MV-4-11 (cell line): ENCODE results near the gene MRPL34.

ENCODE experiments used
- DNase-seq: peaks from one replicate; lab custom pipeline; 2025; lab: John Stamatoyannopoulos, UW

Gene MRPL34

DNA sequence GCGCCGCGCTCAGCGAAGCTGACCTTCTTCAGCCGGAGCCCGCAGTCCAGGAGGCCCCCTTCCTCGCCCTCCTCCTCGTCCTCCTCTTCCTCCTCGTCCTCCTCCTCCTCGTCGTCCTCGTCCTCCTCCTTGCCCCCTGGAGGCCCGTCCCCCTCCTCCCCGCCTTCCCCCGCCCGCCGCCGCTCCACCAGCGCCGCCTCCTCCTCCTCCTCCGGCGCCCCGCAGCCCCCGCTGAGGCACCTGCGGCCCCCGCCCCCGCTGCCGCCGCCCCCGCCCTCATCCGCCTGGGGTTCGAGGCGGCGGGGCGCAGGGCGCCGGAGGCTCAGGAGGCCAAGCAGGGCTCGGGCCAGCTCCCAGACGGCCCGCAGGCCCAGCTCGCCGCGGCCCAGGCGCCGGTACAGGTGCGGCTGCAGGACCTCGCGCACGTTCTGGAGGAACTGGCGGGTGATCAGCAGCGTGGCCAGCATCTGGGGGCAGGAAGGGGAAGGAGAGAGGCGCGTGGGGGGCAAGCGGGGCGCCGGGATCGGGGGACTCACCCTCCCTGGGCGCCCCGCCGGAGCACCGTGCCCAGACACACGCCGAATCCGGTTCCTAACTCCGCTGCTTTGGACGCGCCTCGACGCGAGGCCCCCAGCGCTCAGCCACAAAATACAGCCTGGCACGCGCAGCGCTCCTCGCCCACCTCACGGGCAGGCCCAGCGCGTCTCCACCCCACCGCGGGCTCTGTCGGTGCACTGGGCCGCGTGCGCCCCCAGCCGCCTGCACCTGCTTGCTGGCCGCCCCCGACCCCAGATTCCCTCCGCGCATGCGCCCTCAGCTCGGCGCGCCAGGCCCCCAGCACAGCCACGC is 23.1 kb downstream of the MRPL34 start:
- no peak for DNase-seq

DNA sequence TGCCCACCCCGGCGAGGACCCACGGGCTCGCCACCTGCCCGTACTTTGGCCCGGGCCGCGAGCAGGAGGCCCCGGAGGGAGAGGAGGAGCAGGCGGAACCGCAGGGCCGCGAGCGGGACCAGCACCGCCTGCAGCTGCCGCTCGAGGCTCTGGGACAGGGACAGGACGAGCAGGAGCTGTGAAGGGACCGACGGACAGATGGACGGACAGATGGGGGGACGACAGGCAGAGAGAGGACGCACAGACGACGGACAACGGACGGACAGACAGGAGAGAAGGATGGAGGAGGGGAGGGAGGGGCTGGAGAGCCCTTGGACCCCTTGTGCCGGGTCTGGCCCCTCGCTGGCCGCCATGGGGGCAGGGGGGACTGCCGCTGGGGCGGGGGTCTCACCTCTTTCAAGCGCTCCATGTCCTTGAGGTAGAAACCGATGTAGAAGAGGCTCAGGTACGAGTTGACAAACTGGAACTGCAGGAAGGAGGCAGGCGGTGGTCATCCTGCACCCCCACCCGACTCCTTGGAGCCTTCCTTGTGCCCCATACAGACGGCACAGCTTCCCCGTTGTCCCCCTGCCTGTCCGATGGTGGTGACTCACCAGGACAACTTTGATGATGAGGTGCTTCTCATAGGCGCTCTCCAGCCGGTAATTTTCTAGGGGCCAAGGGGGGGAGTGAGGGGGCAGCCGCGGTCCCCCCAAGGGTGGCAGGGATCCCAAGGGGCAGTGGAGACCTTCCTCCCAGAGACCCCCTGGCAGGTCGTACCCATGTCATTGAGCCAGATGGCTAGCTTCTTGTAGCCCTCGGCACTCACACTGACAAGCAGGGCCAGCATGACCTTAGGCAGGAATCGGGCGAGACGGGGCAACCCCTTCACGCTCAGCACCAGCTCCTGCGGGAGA is 23.9 kb downstream of the MRPL34 start:
- no peak for DNase-seq

DNA sequence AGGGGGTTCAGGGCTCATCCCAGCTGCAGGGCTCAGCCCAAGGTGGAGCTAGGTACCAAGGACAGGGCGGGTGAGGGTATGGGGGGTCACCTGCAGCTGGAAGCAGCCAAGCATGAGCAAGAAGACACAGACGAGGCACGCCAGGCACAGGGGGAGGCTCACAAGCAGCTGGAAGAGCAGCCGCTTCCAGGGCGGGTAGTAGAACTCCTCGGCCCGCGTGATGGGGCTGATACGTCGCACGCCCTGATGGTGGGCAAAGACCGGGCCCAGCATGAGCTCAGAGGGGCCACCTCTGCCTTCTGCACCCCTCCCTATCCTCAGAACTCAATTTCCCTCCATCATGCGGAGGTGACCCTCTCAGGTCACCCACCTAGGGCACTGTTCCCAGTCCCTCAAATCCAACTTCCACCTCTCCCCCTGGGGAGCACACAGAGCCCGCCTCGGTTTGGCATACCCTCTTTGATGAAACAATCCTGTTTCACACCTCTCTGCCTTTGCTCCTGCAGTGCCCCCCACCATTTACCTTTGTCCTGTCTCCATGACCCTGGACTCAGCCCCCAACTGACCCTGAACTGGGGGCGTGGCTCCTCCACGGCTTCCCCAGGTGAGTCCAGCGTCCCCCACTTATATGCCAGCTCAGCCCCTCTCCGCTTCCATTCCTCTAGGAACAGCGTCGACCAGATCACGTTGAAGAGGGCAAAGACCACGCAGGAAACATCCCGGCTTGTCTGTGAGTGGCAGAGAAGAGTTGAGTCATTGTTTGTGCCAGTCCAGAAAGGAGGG is 24.8 kb downstream of the MRPL34 start:
- DNase-seq, result no peak

DNA sequence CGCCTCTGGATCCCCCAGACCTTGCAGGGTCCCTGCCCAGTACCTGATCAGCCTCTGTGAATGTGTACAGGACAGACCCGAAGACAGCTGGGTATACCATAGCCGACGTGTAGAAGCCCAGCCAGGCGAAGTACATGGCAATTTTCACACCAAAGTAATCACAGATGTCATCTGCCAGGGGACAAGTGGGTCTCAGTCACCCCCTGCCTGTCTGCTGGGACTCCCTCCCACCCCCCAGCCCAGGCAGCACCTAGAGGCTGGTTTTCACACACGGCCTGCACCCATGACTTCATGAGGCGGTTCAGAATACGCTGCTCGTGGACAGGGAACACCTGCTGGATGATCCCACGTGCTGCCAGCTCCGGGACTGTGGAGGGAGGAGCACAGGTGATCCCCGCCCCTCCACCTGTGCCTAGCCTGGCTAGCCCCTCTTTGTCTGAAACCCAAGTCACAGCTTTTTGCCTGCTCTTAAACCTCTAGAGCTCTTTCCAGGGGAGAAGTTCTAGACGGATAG is 25.4 kb downstream of the MRPL34 start:
- no peak for DNase-seq

- DNase-seq, result no peak
Observed at GRCh38 chr19:17332360-17332676, 26.6 kb downstream of the MRPL34 start.

GRCh38 chr19:17332677-17333581 is 27.3 kb downstream of the MRPL34 start:
- peak; percentile 80 for DNase-seq

GRCh38 chr19:17333611-17334413 is 28.1 kb downstream of the MRPL34 start:
- peak; percentile 97 for DNase-seq

DNA sequence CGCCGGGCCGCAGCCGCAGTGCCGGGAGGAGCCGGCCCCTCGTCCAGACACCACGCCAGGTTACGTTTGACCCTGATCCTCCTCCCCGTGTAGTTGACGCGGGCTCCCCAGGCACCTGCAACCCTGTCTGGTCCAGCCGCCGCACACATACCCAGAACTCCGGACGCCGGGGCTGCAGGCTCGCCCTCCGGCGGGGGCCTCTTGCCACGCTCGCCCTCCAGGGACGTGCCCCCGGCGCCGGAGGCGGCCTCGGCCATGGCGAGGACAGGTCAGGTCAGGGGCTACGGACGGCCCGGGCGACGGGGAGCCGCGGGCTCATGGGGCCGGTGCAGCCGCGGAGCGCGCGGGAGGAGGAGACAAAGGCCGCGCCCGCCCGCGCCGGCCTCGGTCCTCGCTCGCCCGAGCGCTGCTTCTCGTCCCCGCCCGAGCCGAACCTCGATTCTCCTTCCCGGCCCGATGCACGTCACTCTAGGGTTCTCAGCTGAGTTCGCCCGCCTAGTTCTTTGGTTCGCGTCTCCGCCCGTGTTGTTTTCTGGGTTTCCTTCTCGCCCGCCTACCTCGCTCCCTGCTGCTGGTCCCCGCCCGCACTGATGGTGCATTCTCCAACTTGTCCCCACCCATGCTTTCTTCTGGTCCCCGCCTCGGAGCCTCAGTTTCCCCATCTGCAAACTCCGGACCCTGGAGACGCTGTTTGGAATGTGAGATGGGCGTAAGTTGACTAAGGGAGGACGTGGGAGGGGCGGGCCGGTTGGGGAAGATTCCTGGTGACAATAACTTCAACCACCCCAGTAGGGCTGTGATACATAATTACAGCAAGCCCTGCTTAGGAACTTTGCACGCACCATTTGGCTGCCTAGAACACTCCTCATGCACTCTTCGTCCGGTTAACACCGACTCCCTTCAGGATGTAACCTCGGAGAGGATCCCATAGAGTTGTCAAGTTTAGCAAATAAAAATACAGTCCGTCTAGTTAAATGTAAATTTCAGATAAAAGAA is 29.0 kb downstream of the MRPL34 start, which contains the start of gene ANO8:
ANO8 (minus strand) TSS at position 442 of the 996 bp plus-strand sequence; CDS start at position 257, 185 bp downstream.
- peak; percentile 98 for DNase-seq

DNA sequence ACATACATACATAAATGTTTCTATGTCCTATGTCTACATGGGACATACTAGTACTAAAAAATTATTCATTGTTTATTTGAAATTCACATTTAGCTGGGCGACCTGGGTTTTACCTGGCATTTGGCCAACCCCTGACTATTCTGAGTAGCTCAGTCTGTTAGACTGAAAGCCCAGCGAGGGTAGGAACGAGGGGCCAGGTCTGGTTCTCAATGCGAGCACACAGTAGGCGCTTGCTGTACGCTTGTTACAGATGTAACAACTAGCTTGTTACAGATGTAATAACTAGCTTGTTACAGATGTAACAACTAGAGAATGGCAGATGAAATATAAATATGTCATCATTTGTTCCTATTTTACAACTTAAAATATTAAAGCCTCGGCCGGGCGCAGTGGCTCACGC is 29.9 kb downstream of the MRPL34 start:
- no peak for DNase-seq

GRCh38 chr19:17336872-17337674 is 31.4 kb downstream of the MRPL34 start, which contains the start of gene GTPBP3:
Gene GTPBP3 (plus strand): TSS chr19:17337553. CDS start chr19:17337612, 59 bp downstream.
- peak; percentile 100 for DNase-seq

GRCh38 chr19:17337675-17338432 is 32.2 kb downstream of the MRPL34 start:
- peak; percentile 16 for DNase-seq

DNA sequence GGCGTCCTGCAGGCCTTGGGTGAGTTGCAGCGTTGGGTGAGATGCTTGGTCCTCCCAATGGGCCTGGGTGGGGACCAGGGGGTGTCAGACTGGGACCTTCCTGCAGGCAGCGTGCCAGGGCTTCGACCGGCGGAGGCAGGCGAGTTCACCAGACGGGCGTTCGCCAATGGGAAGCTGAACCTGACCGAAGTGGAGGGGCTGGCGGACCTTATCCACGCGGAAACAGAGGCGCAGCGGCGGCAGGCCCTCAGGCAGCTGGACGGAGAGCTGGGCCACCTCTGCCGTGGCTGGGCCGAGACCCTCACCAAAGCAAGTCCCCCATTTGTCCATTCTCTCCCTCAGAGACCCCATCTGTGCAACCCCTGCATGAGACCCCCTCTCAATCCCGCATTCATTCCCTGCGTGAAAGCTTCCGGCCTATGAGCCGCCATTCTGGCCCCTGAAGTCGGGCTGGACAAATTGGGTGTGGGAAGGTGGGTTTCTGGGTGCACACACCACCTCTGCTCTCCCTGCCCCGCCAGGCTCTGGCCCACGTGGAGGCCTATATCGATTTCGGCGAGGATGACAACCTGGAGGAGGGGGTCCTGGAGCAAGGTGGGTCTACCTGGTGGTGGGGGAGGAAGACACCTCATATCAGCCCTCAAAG is 32.9 kb downstream of the MRPL34 start:
- no peak for DNase-seq

GRCh38 chr19:17339088-17339741 is 33.5 kb downstream of the MRPL34 start:
- no peak for DNase-seq

- no peak for DNase-seq
Observed at GRCh38 chr19:17340302-17340870, 34.7 kb downstream of the MRPL34 start.

DNA sequence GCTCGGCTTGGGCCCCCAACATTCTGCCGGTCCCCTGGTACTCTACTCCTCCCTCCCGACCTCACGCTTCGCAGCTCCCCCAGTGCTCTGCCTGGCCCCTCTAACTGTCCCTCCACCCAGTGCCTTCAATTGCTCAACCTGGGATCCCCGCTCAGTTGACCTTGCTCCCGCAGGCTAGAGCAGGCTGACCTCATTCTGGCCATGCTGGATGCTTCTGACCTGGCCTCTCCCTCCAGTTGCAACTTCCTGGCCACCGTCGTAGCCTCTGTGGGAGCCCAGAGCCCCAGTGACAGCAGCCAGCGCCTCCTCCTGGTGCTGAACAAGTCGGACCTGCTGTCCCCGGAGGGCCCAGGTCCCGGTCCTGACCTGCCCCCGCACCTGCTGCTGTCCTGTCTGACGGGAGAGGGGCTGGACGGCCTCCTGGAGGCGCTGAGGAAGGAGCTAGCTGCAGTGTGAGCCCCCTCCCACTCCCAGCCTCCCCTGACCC is 35.2 kb downstream of the MRPL34 start:
- no peak for DNase-seq
